GM12878 (cell line): ENCODE measurements around the gene CHD6. TPM values are rescaled to one million over a fixed set of nuclear protein-coding genes. Genes with fewer than 3 reads are reported as not detected.

Experiments used
- ATAC-seq: fragments of 200-7000 bp; cut with Tn5 transposase; 3 replicates; pipeline ENCODE4 v1.9.1; 2020; ENCODE audit warnings: mild to moderate bottlenecking, moderate library complexity
- BruUV-seq: library from RNA; stranded (reverse); fragments of 400-500 nt; replicated peaks from 2 replicates; lab custom pipeline; 2021; lab: Mats Ljungman, UMichigan
- CTCF ChIA-PET: fragments of 300-600 bp; sonication (Branson Sonifier 250); formaldehyde crosslinking; extraction: SDS; loops from one replicate; lab custom pipeline; 2021; ENCODE audit warnings: inconsistent platforms; lab: Yijun Ruan, JAX
- POLR2A ChIA-PET: fragments of 350-600 bp; formaldehyde crosslinking; extraction: SDS; loops from one replicate; lab custom pipeline; 2021; ENCODE audit warnings: inconsistent platforms; lab: Charles Lee
- RAD21 ChIA-PET: fragments of 300-600 bp; sonication (Branson Sonifier 250); formaldehyde crosslinking; loops from one replicate; lab custom pipeline; 2023; ENCODE audit warnings: antibody characterized with exemption; ENCODE audit not compliant: unreplicated experiment; lab: Charles Lee
- SMC1A ChIA-PET: fragments of 300-600 bp; sonication (Branson Sonifier 250); formaldehyde crosslinking; loops from one replicate; lab custom pipeline; 2023; ENCODE audit not compliant: unreplicated experiment, uncharacterized antibody; lab: Charles Lee
- DNase-seq: peaks from one replicate; pipeline ENCODE4 v3.0.0-alpha.2; 2011; ENCODE audit warnings: low read depth, low spot score
- FAIRE-seq: peaks from 3 replicates; lab custom pipeline; 2011; peaks lifted over from hg19 to GRCh38; lab: Jason Lieb, UNC
- H2AFZ ChIP-seq: 2 replicates; pipeline ENCODE4 v1.6.0; 2011; ENCODE audit warnings: low read depth, low read length, control low read depth; ENCODE audit not compliant: control insufficient read depth
- H3K27ac ChIP-seq: 2 replicates; pipeline ENCODE4 v1.5.1; 2011; ENCODE audit warnings: control low read depth; ENCODE audit not compliant: control insufficient read depth, insufficient read depth
- H3K27me3 ChIP-seq, 2 experiments: replicated peaks in 1 of 2; 2 replicates each; pipeline versions ENCODE4 v1.6.0 to v1.6.1; 2011; ENCODE audit warnings: low read length in 1 of 2; ENCODE audit not compliant: control insufficient read depth in 2 of 2, insufficient read depth in 2 of 2
- H3K36me3 ChIP-seq, 2 experiments: 2 replicates each; pipeline ENCODE4 v1.5.1; 2011; ENCODE audit warnings: low read length in 1 of 2; ENCODE audit not compliant: control insufficient read depth in 2 of 2, insufficient read depth in 2 of 2
- H3K4me1 ChIP-seq: 2 replicates; pipeline ENCODE4 v1.6.1; 2011; ENCODE audit warnings: mild to moderate bottlenecking, low read length, moderate library complexity, mixed read lengths; ENCODE audit not compliant: control insufficient read depth, insufficient read depth
- H3K4me2 ChIP-seq: 2 replicates; pipeline ENCODE4 v1.6.0; 2011; ENCODE audit warnings: control low read depth; ENCODE audit not compliant: control insufficient read depth, insufficient read depth
- H3K4me3 ChIP-seq: fragments of 200-600 bp; sonication (generic); 2 replicates; pipeline ENCODE4 v1.5.1; 2016
- H3K79me2 ChIP-seq: 2 replicates; pipeline ENCODE4 v1.6.0; 2011; ENCODE audit warnings: low read length; ENCODE audit not compliant: control insufficient read depth, insufficient read depth
- H3K9ac ChIP-seq: 2 replicates; pipeline ENCODE4 v1.8.0; 2011; ENCODE audit warnings: low read length, control low read depth, mixed read lengths; ENCODE audit not compliant: control insufficient read depth, insufficient read depth
- H3K9me3 ChIP-seq: replicated peaks from 3 replicates; pipeline ENCODE4 v1.5.1; 2011; ENCODE audit warnings: mild to moderate bottlenecking, low read length; ENCODE audit not compliant: control insufficient read depth, insufficient read depth
- H4K20me1 ChIP-seq: 2 replicates; pipeline ENCODE4 v1.6.0; 2011; ENCODE audit not compliant: control insufficient read depth, insufficient read depth
- JUNB ChIP-seq: IDR thresholded peaks from 2 replicates; pipeline ENCODE4 v1.6.1; 2016; ENCODE audit warnings: antibody characterized with exemption, mild to moderate bottlenecking
- MTA2 ChIP-seq: fragments of 450-650 bp; IDR thresholded peaks from 2 replicates; pipeline ENCODE4 v1.6.1; 2016; ENCODE audit warnings: low read depth, mild to moderate bottlenecking, moderate library complexity
- MYB ChIP-seq: fragments of 150-350 bp; IDR thresholded peaks from 2 replicates; pipeline ENCODE4 v1.6.1; 2014; ENCODE audit warnings: mild to moderate bottlenecking, low read depth, low read length, borderline replicate concordance
- NFYB ChIP-seq: IDR thresholded peaks from 2 replicates; pipeline ENCODE4 v1.6.1; 2011; ENCODE audit warnings: low read depth, mild to moderate bottlenecking, low read length, improper control_type of control experiment, moderate library complexity; ENCODE audit not compliant: insufficient read depth
- POLR2AphosphoS5 ChIP-seq: IDR thresholded peaks from 2 replicates; pipeline ENCODE4 v1.6.1; 2011; ENCODE audit warnings: mild to moderate bottlenecking, low read length, inconsistent platforms
- RAD51 ChIP-seq: fragments of 450-650 bp; IDR thresholded peaks from 2 replicates; pipeline ENCODE4 v1.6.1; 2016; ENCODE audit warnings: moderate library complexity, mild to moderate bottlenecking, inconsistent platforms
- SIN3A ChIP-seq: IDR thresholded peaks from 2 replicates; pipeline ENCODE4 v1.6.1; 2012; ENCODE audit warnings: low read depth, low read length, improper control_type of control experiment
- TCF12 ChIP-seq: IDR thresholded peaks from 2 replicates; pipeline ENCODE4 v1.6.1; 2011; ENCODE audit warnings: low read depth, mild to moderate bottlenecking, low read length
- ZZZ3 ChIP-seq: IDR thresholded peaks from 2 replicates; pipeline ENCODE4 v1.6.1; 2011; ENCODE audit warnings: low read depth; ENCODE audit not compliant: control insufficient read depth, insufficient read length
- WGBS: methylation state at CpG from one replicate; pipeline ENCODE4 v1.1.6; 2016; ENCODE audit warnings: low lambda C conversion rate; ENCODE audit not compliant: insufficient replicate concordance, insufficient coverage; ENCODE audit errors: missing lambda C conversion rate; 5-methylcytosine and 5-hydroxymethylcytosine counted together
- in situ Hi-C: fragments of 300-500 bp; cut with MboI; formaldehyde crosslinking; loops from 9 replicates; pipeline ENCODE4 v1.14.3; 2018; ENCODE audit warnings: mixed read lengths
- intact Hi-C: fragments of 100-400 bp; cut with micrococcal nuclease; formaldehyde crosslinking; loops from one replicate; pipeline ENCODE4 v1.14.2; 2022; ENCODE audit not compliant: unreplicated experiment
- polyA plus RNA-seq, 11 experiments: library from polyadenylated mRNA; depleted of rRNA in 4 of 11; unstranded in 6 of 11; stranded (reverse) in 5 of 11; fragments of >200 nt; fragmentation: Nextera tagmentation in 4 of 11; fragmentation: Illumina TruSeq in 1 of 11; extraction: Ambion mirVana in 4 of 11; extraction: Trizol in 1 of 11; gene quantifications; 1 replicate in 1 of 11; 2 replicates in 10 of 11; pipeline versions ENCODE4 v1.2.1 to v1.2.3, GENCODE V29; 2011 to 2016; ENCODE audit warnings: inconsistent platforms in 2 of 11, missing spikeins in 2 of 11, low read depth in 1 of 11
- total RNA-seq, 4 experiments: library from RNA; depleted of rRNA in 3 of 4; stranded (reverse); fragments of >200 nt in 3 of 4; fragmentation: Illumina TruSeq in 1 of 4; extraction: Trizol in 1 of 4; gene quantifications; 2 replicates each; pipeline versions ENCODE4 v1.2.1 to v1.2.3, GENCODE V29; 2013 to 2021
- TF ChIP-seq, protein P1 (sequence below): fragments of 450-650 bp; IDR thresholded peaks from 2 replicates; pipeline ENCODE4 v1.6.1; 2018; ENCODE audit warnings: borderline replicate concordance, mild to moderate bottlenecking; ENCODE audit not compliant: partially characterized antibody
- TF ChIP-seq, protein P2 (sequence below): IDR thresholded peaks from 2 replicates; pipeline ENCODE4 v1.6.1; 2012; ENCODE audit warnings: low read depth, low read length, improper control_type of control experiment
- TF ChIP-seq, protein P3 (sequence below): fragments of 450-650 bp; formaldehyde crosslinking; IDR thresholded peaks from 2 replicates; pipeline ENCODE4 v1.5.0; 2022; ENCODE audit warnings: mild to moderate bottlenecking, missing genetic modification characterization

The CHD6 gene
- total and polyA plus RNA-seq, 10 of the 15 experiments (the other 5 are each of a cell fraction or from before 2014, with no cell fraction given), result 4.3 to 25.5 (median 17.1) TPM

GRCh38 chr20:41380551-41381193 is 237.5 kb downstream of the CHD6 start (continued):
- TF ChIP-seq, protein P1, sequence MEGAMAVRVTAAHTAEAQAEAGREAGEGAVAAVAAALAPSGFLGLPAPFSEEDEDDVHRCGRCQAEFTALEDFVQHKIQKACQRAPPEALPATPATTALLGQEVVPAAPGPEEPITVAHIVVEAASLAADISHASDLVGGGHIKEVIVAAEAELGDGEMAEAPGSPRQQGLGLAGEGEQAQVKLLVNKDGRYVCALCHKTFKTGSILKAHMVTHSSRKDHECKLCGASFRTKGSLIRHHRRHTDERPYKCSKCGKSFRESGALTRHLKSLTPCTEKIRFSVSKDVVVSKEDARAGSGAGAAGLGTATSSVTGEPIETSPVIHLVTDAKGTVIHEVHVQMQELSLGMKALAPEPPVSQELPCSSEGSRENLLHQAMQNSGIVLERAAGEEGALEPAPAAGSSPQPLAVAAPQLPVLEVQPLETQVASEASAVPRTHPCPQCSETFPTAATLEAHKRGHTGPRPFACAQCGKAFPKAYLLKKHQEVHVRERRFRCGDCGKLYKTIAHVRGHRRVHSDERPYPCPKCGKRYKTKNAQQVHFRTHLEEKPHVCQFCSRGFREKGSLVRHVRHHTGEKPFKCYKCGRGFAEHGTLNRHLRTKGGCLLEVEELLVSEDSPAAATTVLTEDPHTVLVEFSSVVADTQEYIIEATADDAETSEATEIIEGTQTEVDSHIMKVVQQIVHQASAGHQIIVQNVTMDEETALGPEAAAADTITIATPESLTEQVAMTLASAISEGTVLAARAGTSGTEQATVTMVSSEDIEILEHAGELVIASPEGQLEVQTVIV, result no peak
- TF ChIP-seq, protein P2, sequence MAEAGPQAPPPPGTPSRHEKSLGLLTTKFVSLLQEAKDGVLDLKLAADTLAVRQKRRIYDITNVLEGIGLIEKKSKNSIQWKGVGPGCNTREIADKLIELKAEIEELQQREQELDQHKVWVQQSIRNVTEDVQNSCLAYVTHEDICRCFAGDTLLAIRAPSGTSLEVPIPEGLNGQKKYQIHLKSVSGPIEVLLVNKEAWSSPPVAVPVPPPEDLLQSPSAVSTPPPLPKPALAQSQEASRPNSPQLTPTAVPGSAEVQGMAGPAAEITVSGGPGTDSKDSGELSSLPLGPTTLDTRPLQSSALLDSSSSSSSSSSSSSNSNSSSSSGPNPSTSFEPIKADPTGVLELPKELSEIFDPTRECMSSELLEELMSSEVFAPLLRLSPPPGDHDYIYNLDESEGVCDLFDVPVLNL, result no peak
- TF ChIP-seq MTA2, result no peak
- no peak for TF ChIP-seq JUNB
- no peak for TF ChIP-seq RAD51
- TF ChIP-seq MYB, result no peak
- no peak for TF ChIP-seq NFYB
- TF ChIP-seq ZZZ3, result no peak
- no peak for TF ChIP-seq SIN3A

DNA sequence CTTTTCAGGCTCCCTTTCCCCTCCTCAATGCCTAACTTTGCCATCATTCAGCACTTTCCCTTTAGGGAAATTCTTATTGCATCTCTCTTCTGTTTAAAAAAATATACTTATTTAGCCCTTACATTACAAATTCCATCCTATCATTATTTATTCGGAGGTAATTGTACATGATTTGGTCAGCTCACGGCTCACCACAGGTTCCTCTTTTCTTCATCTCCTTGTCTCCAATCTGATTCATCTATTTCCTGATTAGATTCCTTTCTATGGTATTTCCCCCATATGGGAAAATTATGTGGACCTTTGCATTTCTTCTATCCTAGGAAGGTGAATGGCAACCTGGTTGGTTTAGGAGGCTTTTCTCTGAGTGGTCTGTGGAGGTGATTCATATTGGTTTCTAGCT is 238.6 kb downstream of the CHD6 start:
- Histone ChIP-seq H3K27me3 (0 out of 4 replicates have a peak, but pooled peaks cover 0 to 1% of the 10 kb centered on the region in 2 experiments), H3K27ac (no peak overlapping the region), H3K9ac (no peak overlapping the region), H3K4me2 (no peak overlapping the region)
- POLR2A ChIA-PET, result no interaction called here
- TF ChIP-seq POLR2AphosphoS5, result no peak
- TF ChIP-seq TCF12, result no peak
- TF ChIP-seq, protein P3, sequence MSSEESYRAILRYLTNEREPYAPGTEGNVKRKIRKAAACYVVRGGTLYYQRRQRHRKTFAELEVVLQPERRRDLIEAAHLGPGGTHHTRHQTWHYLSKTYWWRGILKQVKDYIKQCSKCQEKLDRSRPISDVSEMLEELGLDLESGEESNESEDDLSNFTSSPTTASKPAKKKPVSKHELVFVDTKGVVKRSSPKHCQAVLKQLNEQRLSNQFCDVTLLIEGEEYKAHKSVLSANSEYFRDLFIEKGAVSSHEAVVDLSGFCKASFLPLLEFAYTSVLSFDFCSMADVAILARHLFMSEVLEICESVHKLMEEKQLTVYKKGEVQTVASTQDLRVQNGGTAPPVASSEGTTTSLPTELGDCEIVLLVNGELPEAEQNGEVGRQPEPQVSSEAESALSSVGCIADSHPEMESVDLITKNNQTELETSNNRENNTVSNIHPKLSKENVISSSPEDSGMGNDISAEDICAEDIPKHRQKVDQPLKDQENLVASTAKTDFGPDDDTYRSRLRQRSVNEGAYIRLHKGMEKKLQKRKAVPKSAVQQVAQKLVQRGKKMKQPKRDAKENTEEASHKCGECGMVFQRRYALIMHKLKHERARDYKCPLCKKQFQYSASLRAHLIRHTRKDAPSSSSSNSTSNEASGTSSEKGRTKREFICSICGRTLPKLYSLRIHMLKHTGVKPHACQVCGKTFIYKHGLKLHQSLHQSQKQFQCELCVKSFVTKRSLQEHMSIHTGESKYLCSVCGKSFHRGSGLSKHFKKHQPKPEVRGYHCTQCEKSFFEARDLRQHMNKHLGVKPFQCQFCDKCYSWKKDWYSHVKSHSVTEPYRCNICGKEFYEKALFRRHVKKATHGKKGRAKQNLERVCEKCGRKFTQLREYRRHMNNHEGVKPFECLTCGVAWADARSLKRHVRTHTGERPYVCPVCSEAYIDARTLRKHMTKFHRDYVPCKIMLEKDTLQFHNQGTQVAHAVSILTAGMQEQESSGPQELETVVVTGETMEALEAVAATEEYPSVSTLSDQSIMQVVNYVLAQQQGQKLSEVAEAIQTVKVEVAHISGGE (CRISPR knock-in tag), result no peak
- TF ChIP-seq, all 136 proteins: peak for 0
- no peak overlapping the region for H3K4me3 ChIP-seq
- H3K79me2 ChIP-seq, result no peaks in the 10 kb centered on the region
- ATAC-seq, result no peak
- no TSS peak for BruUV-seq
- intact Hi-C loops (no loop called here), in situ Hi-C loops (no loop called here)
- no peaks in the 10 kb centered on the region for H4K20me1 ChIP-seq
- CTCF ChIA-PET, result no interaction called here
- SMC1A ChIA-PET, result interaction anchor here (0.6 kb wide), 1 partner anchor 155 kb away, joined by 3 read pairs; no protein-coding TSS in a partner anchor
- RAD21 ChIA-PET, result no interaction called here
- no peak overlapping the region for H2AFZ ChIP-seq
- WGBS, result 2% methylated on average over 2 of the region's 2 CpGs
- no peaks in the 10 kb centered on the region for H3K9me3 ChIP-seq
- DNase-seq, result no peak
- no peak for FAIRE-seq
- H3K36me3 ChIP-seq, result no peaks in the 10 kb centered on the region
- no peaks in the 10 kb centered on the region for H3K4me1 ChIP-seq
